ENCODE results near the gene HMMR. TPM values are rescaled to one million over a fixed set of nuclear protein-coding genes. Genes with fewer than 3 reads are reported as not detected.

Gene HMMR
- total RNA-seq, 1 experiment from 2014 or later, result 74.6 TPM

DNA sequence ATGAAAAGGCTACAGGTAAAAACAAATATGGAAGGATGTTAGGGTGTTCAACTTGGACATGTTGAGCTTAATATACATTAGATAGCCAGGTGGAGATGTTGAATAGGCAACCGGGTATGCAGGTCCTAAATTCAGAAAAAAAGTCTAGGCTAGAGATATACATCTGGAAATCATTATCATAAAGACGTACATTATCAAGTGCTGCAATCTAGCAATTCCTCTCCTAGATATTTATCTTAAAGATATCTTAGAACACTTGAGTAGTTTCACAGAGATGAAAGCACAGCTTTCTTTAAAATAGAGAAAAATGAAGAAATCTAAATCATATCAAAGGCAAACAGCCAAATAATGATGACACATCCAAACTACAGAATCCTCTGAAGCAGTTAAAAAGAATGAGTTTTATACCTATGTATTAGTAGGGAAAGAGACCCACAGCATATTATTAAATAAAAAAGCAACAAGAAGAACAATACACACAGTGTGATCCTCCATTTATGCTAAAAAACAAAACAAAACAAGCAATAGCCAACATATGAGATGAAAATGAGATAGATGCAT lies 4.3 kb upstream of the HMMR start:
- BruUV-seq (replicated peaks), result no TSS peak

DNA sequence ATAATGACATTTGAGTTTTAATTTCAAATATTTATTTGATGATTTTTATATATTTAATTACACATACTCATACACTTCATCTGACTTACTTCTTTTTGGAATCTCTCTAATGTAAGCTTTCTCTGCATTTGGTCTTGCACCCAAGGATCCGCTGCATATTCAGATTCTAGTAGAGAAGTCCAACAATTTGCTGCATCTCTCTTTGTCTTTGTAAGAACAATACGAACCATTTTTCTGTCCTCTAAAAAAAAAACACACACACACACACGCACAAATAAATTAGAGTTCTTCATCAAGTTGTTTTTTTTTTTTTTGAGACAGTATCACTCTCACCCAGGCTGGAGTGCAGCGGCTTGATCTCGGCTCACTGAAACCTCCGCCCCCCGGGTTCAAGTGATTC lies 3.6 kb upstream of the HMMR start:
- H3K4me2 ChIP-seq (ENCODE audit: low read length), result peak overlapping the region; percentile 96; the same call in 1 of the 2 replicates
- no TSS peak for BruUV-seq (replicated peaks)
- CTCF ChIA-PET, result no interaction called here

More for the DNA sequence above, 4.3 kb upstream of the HMMR start:
- intact Hi-C loops (cut with micrococcal nuclease), result no loop called here
- Histone ChIP-seq H3K4me3 (ENCODE audit: low read length) (no peak overlapping the region), H3K36me3 (ENCODE audit: low read depth, low read length) (peaks cover 16% of the 10 kb centered on the region), H3K27ac (ENCODE audit: low read length) (no peak overlapping the region), H3K9me2 (replicated peaks; ENCODE audit: low read length) (no peaks in the 10 kb centered on the region), H3K9ac (ENCODE audit: low read length) (no peak overlapping the region), H4K20me1 (ENCODE audit: low read length) (no peaks in the 10 kb centered on the region; the same call in 1 of the 2 replicates), H3F3A (ENCODE audit: low read length, unreplicated experiment) (no peaks in the 10 kb centered on the region), H3K9me3 (ENCODE audit: low read length) (no peaks in the 10 kb centered on the region), H3K27me3 (ENCODE audit: low read length) (no peaks in the 10 kb centered on the region), H3K4me1 (ENCODE audit: insufficient read depth, low read length) (peaks cover 3% of the 10 kb centered on the region; the same call in 1 of the 2 replicates), H3K4me2 (ENCODE audit: low read length) (peak overlapping the region; percentile 9; the same call in 1 of the 2 replicates), H2AFZ (ENCODE audit: low read length) (no peak overlapping the region), H3K79me2 (ENCODE audit: low read length) (peaks cover 60% of the 10 kb centered on the region)
- CTCF ChIA-PET, result no interaction called here
- no peak for TF ChIP-seq EZH2 (IDR thresholded peaks at IDR 0.05; ENCODE audit: low read length, unreplicated experiment)
- no peak for TF ChIP-seq EZH2phosphoT487 (IDR thresholded peaks at IDR 0.05; ENCODE audit: borderline replicate concordance, low read length)
- TF ChIP-seq, protein P1, sequence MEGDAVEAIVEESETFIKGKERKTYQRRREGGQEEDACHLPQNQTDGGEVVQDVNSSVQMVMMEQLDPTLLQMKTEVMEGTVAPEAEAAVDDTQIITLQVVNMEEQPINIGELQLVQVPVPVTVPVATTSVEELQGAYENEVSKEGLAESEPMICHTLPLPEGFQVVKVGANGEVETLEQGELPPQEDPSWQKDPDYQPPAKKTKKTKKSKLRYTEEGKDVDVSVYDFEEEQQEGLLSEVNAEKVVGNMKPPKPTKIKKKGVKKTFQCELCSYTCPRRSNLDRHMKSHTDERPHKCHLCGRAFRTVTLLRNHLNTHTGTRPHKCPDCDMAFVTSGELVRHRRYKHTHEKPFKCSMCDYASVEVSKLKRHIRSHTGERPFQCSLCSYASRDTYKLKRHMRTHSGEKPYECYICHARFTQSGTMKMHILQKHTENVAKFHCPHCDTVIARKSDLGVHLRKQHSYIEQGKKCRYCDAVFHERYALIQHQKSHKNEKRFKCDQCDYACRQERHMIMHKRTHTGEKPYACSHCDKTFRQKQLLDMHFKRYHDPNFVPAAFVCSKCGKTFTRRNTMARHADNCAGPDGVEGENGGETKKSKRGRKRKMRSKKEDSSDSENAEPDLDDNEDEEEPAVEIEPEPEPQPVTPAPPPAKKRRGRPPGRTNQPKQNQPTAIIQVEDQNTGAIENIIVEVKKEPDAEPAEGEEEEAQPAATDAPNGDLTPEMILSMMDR (conservative IDR thresholded peaks at IDR 0.05; ENCODE audit: low read depth, low read length), result no peak
- POLR2A ChIA-PET (ENCODE audit: unreplicated experiment), result no interaction called here
- ATAC-seq (no peak), DNase-seq (no peak)

More for the DNA sequence above, 3.6 kb upstream of the HMMR start:
- Histone ChIP-seq H2AFZ (ENCODE audit: low read length) (no peak overlapping the region), H3K79me2 (ENCODE audit: low read length) (peaks cover 68% of the 10 kb centered on the region), H3K4me3 (ENCODE audit: low read length) (no peak overlapping the region), H3K36me3 (ENCODE audit: low read depth, low read length) (peaks cover 16% of the 10 kb centered on the region), H3K4me1 (ENCODE audit: insufficient read depth, low read length) (peaks cover 4% of the 10 kb centered on the region), H3F3A (ENCODE audit: low read length, unreplicated experiment) (no peaks in the 10 kb centered on the region), H4K20me1 (ENCODE audit: low read length) (no peaks in the 10 kb centered on the region; the same call in 1 of the 2 replicates), H3K27me3 (ENCODE audit: low read length) (no peaks in the 10 kb centered on the region), H3K9me2 (replicated peaks; ENCODE audit: low read length) (no peaks in the 10 kb centered on the region), H3K9me3 (ENCODE audit: low read length) (no peaks in the 10 kb centered on the region), H3K27ac (ENCODE audit: low read length) (no peak overlapping the region), H3K9ac (ENCODE audit: low read length) (no peak overlapping the region)
- TF ChIP-seq EZH2phosphoT487 (IDR thresholded peaks at IDR 0.05; ENCODE audit: borderline replicate concordance, low read length) (no peak), EZH2 (IDR thresholded peaks at IDR 0.05; ENCODE audit: low read length, unreplicated experiment) (no peak)
- TF ChIP-seq, protein P1 (conservative IDR thresholded peaks at IDR 0.05; ENCODE audit: low read depth, low read length), result no peak
- intact Hi-C loops (cut with micrococcal nuclease), result no loop called here
- POLR2A ChIA-PET (ENCODE audit: unreplicated experiment), result no interaction called here
- DNase-seq, result no peak
- no peak for ATAC-seq

All from PC-3 (cell line).